HUES48 (cell line): ENCODE results near the gene SLC16A4.

Source experiments
- H3K27ac ChIP-seq: one replicate; pipeline ENCODE4 v1.7.0; 2013; ENCODE audit warnings: low read depth, low read length, inconsistent platforms
- H3K27me3 ChIP-seq: 2 replicates; pipeline ENCODE4 v1.6.1; 2013; ENCODE audit warnings: mild to moderate bottlenecking, low read length; ENCODE audit not compliant: control insufficient read depth, insufficient read depth
- H3K36me3 ChIP-seq: 2 replicates; pipeline ENCODE4 v1.6.1; 2013; ENCODE audit warnings: low read length; ENCODE audit not compliant: control insufficient read depth, insufficient read depth
- H3K4me1 ChIP-seq: 2 replicates; pipeline ENCODE4 v1.6.1; 2013; ENCODE audit warnings: mild to moderate bottlenecking, low read length; ENCODE audit not compliant: control insufficient read depth, insufficient read depth
- H3K4me3 ChIP-seq: 2 replicates; pipeline ENCODE4 v1.5.1; 2013; ENCODE audit warnings: mild to moderate bottlenecking, low read depth, low read length
- H3K9ac ChIP-seq: 2 replicates; pipeline ENCODE4 v1.6.1; 2013; ENCODE audit warnings: mild to moderate bottlenecking, low read depth, low read length, moderate library complexity
- H3K9me3 ChIP-seq: 2 replicates; pipeline ENCODE4 v1.6.1; 2013; ENCODE audit warnings: low read length; ENCODE audit not compliant: control insufficient read depth, insufficient read depth

The SLC16A4 gene

DNA sequence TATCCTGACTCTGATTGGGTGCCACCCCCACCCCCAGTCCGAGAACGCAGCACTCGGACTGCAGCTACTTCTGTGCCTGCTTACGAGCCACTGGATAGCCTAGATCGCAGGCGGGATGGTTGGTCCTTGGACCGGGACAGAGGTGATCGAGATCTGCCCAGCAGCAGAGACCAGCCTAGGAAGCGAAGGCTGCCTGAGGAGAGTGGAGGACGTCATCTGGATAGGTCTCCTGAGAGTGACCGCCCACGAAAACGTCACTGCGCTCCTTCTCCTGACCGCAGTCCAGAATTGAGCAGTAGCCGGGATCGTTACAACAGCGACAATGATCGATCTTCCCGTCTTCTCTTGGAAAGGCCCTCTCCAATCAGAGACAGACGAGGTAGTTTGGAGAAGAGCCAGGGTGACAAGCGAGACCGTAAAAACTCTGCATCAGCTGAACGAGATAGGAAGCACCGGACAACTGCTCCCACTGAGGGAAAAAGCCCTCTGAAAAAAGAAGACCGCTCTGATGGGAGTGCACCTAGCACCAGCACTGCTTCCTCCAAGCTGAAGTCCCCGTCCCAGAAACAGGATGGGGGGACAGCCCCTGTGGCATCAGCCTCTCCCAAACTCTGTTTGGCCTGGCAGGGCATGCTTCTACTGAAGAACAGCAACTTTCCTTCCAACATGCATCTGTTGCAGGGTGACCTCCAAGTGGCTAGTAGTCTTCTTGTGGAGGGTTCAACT lies 49.5 kb downstream of the SLC16A4 start:
- Histone ChIP-seq H3K27me3 (no peaks in the 10 kb centered on the region), H3K36me3 (peaks cover 49% of the 10 kb centered on the region), H3K27ac (no peak overlapping the region), H3K4me3 (peak overlapping the region; percentile 93), H3K9me3 (no peaks in the 10 kb centered on the region), H3K9ac (no peak overlapping the region), H3K4me1 (peaks cover 49% of the 10 kb centered on the region)

DNA sequence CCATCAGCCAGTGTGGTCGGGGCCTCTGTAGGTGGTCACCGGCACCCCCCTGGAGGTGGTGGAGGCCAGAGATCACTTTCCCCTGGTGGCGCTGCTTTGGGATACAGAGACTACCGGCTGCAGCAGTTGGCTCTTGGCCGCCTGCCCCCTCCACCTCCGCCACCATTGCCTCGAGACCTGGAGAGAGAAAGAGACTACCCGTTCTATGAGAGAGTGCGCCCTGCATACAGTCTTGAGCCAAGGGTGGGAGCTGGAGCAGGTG lies 50.7 kb downstream of the SLC16A4 start:
- Histone ChIP-seq H3K36me3 (peaks cover 47% of the 10 kb centered on the region), H3K27me3 (no peaks in the 10 kb centered on the region), H3K4me3 (peak overlapping the region; percentile 93), H3K9ac (peak overlapping the region; percentile 96), H3K9me3 (no peaks in the 10 kb centered on the region), H3K4me1 (peaks cover 38% of the 10 kb centered on the region), H3K27ac (peak overlapping the region; percentile 100)

DNA sequence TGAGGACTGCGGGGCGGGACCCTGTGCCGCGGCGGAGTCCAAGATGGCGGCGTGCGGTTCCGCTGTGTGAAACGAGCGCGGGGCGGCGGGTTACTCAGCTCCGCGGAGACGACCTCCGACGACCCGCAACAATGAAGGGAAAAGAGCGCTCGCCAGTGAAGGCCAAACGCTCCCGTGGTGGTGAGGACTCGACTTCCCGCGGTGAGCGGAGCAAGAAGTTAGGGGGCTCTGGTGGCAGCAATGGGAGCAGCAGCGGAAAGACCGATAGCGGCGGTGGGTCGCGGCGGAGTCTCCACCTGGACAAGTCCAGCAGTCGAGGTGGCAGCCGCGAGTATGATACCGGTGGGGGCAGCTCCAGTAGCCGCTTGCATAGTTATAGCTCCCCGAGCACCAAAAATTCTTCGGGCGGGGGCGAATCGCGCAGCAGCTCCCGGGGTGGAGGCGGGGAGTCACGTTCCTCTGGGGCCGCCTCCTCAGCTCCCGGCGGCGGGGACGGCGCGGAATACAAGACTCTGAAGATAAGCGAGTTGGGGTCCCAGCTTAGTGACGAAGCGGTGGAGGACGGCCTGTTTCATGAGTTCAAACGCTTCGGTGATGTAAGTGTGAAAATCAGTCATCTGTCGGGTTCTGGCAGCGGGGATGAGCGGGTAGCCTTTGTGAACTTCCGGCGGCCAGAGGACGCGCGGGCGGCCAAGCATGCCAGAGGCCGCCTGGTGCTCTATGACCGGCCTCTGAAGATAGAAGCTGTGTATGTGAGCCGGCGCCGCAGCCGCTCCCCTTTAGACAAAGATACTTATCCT lies 51.2 kb downstream of the SLC16A4 start:
- no peaks in the 10 kb centered on the region for H3K27me3 ChIP-seq
- H3K4me3 ChIP-seq = peak overlapping the region; percentile 93
- peak overlapping the region; percentile 100 for H3K27ac ChIP-seq
- peaks cover 42% of the 10 kb centered on the region for H3K36me3 ChIP-seq
- no peaks in the 10 kb centered on the region for H3K9me3 ChIP-seq
- peak overlapping the region; percentile 96 for H3K9ac ChIP-seq
- H3K4me1 ChIP-seq = peaks cover 38% of the 10 kb centered on the region

DNA sequence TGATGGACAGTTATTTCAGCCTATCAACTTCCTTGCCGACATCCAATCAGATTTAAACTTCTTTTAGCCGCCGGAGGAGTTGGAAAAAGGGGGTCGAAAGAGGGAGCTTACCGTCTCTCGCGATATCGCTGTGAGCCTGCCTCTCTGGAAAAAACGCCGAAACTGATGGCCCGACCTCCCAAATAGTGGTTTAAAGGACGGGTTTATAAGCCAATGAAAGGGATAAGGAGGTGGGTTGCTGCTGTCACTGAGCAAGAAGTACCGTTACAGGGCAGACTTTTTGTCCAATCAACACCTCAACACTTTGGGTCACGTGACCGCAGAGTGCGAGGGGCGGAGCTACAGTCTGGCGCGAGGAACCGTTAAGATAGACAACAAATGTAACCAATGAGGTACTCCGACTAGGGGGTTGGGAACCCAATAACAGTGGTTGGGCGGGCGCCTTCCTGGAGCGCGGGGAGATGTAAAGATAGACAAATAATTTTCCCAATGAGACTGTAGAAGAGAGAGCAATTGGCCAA lies 51.9 kb downstream of the SLC16A4 start, which contains the start of gene RBM15:
TSS of gene RBM15 (plus strand) at position 492 of the 521 bp plus-strand sequence. CDS start at position 521, 29 bp downstream.
- Histone ChIP-seq H3K9ac (peak within 1 kb of the TSS; percentile 96), H3K4me3 (peak within 1 kb of the TSS; percentile 93), H3K36me3 (peaks cover 35% of the 10 kb centered on the region), H3K4me1 (peaks cover 31% of the 10 kb centered on the region), H3K9me3 (no peaks in the 10 kb centered on the region), H3K27me3 (no peaks in the 10 kb centered on the region), H3K27ac (peak within 1 kb of the TSS; percentile 100)

DNA sequence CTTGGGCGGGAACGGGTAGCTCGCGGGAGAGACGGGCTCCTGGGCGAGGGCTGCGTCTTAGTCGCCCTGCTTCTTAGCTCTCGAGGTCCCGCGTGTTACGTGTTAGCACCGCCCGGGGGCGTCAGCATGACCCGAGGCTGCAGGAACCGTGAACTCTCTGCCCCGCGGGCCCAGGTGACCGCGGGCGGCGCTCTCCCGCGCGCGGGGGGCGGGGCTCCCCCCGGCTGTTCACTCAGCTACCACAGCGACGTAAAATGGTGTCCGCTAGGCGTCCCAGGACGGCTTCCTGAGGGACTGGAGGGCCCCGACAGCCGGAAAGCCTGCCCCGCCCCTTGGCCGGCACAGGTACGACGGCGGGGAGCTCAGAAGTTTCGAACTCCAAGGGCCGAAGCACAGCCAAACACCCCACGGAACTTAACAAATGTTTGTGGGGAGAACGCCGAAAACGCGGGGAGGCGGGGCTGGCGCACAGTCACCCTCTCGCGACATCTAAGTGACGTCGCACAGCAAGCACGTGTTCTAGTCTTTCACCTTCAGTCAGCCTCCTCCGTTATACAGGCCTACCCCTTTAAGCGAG lies 52.4 kb downstream of the SLC16A4 start:
- H3K4me3 ChIP-seq = peak overlapping the region; percentile 93
- no peaks in the 10 kb centered on the region for H3K27me3 ChIP-seq
- H3K9me3 ChIP-seq = no peaks in the 10 kb centered on the region
- peak overlapping the region; percentile 100 for H3K27ac ChIP-seq
- H3K9ac ChIP-seq = peak overlapping the region; percentile 96
- H3K36me3 ChIP-seq = peaks cover 30% of the 10 kb centered on the region
- H3K4me1 ChIP-seq = peaks cover 26% of the 10 kb centered on the region

DNA sequence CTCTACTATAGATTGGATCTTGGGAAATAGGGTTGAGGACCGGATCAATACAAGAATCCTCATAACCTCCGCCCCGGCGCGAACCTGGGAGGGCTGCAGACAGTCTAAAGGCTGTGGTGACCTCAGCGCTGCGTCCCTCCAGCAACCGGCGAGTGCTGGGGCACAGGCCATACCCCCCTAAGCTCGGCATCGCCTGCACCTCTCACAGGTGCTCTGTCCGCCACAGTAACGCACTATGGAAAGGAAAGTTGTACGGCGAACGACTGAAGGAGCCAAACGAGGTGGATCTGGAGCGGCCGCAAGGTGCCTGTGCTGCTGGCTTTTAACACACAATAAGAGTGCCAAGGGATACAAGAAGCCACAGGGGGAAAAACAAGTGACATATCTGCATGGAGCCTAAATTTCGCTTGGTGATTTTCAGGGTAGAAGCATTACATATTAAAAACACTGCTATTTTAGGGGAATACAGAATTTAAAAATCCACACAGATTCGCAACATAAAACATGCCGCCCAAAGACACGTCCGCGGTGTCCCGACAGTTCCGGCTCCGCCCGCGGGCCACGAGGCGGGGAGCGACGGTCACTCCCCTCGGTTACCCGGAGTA lies 53.0 kb downstream of the SLC16A4 start:
- Histone ChIP-seq H3K4me1 (peaks cover 24% of the 10 kb centered on the region), H3K36me3 (peaks cover 24% of the 10 kb centered on the region), H3K9ac (peak overlapping the region; percentile 96), H3K4me3 (peak overlapping the region; percentile 93), H3K27ac (peak overlapping the region; percentile 100), H3K9me3 (no peaks in the 10 kb centered on the region), H3K27me3 (no peaks in the 10 kb centered on the region)

DNA sequence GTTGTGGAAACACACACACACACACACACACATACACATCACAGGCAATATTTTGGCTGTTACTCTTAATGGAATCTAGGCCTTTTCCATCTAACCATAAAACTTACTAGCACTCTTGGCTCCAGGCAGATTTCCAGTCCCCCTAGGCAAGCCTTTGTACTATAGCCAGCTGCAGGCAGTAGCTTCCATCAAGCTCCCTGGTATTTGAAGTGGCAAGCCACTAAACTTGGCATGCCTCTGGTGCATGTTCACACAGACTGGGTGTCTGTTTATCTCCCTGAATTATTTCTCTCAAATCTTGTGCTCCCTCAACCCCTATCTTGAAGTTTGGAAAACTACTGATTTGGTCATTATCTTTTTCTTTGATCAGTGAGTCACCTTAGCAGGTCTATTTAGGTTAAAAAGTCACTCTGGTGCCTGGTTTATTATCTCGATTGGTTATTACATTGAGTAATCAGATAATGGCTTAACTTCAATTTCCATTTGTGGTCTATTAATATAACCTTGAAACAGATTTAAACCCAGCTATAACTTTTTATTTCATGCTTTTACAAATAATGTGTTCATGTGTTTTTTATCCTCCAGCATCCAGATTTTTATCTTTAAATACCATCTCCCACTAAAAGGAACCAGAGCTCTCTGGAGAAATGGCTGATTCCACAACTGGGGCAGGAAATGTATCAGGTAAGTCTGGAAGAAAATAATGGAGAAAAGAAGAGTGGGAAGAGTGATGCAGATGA lies 54.4 kb downstream of the SLC16A4 start:
- H3K4me3 ChIP-seq = no peak overlapping the region
- H3K4me1 ChIP-seq = peaks cover 12% of the 10 kb centered on the region
- no peaks in the 10 kb centered on the region for H3K27me3 ChIP-seq
- H3K9ac ChIP-seq = no peak overlapping the region
- H3K27ac ChIP-seq = no peak overlapping the region
- peaks cover 10% of the 10 kb centered on the region for H3K36me3 ChIP-seq
- H3K9me3 ChIP-seq = no peaks in the 10 kb centered on the region

DNA sequence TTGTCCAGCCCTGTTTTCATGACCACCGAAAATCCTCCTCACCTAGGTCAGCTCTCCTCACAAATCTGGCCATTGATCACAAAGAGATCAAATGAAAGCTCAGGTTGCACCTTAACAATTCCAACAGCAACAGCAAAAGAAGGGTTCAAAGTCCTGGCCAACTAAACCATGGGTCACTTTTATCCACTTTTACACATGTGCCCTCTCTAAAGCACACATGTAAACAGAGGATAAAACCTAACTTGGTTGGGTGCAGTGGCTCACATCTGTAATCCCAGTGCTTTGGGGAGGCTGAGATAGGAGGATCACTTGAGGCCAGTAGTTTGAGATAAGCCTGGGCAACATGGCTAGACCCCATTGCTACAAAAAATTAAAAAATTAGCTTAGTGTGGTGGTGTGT lies 55.6 kb downstream of the SLC16A4 start:
- Histone ChIP-seq H3K27me3 (no peaks in the 10 kb centered on the region), H3K27ac (no peak overlapping the region), H3K4me3 (no peak overlapping the region), H3K9ac (no peak overlapping the region), H3K36me3 (no peaks in the 10 kb centered on the region), H3K4me1 (0 out of 2 replicates have a peak, but pooled peaks cover under 1% of the 10 kb centered on the region), H3K9me3 (no peaks in the 10 kb centered on the region)

DNA sequence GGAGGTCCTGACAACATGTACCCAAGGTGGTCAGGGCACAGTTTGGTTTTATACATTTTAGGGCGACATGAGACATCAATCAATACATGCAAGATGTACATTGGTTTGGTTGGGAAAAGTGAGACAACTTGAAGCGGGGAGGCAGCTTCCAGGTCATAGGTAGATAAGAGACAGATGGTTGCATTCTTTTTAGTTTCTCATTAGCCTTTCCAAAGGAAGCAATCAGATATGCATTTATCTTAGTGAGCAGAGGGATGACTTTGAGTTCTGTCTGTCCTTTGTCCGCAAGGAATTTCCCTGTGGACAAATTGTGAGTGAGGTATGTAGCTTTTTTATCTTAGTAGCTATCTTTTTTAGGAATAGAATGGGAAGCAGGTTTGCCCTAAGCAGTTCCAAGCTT lies 62.1 kb downstream of the SLC16A4 start:
- no peaks in the 10 kb centered on the region for H3K27me3 ChIP-seq
- no peaks in the 10 kb centered on the region for H3K36me3 ChIP-seq
- no peaks in the 10 kb centered on the region for H3K9me3 ChIP-seq
- no peak overlapping the region for H3K4me3 ChIP-seq
- H3K4me1 ChIP-seq = no peaks in the 10 kb centered on the region
- no peak overlapping the region for H3K9ac ChIP-seq
- H3K27ac ChIP-seq = no peak overlapping the region

DNA sequence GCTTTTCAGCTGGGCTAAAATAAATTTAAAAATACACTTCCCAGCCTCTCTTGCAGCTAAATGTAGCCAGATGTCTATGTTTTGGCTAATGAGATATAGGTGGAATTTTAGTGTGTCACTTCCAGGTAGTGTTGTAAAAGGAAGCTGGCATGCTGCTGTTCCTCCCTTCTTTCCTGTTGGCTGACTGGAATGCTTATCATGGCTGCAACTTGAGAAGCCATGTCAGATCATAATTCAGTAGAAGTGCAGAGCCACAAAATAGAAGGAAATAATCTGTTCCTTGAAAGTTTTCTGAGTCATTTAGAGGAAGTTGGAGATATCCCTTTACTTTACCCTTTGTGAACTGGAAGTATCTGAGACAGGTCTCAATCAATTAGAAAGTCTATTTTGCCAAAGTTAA lies 62.6 kb downstream of the SLC16A4 start:
- H3K4me3 ChIP-seq = no peak overlapping the region
- H3K9ac ChIP-seq = no peak overlapping the region
- no peak overlapping the region for H3K27ac ChIP-seq
- H3K4me1 ChIP-seq = no peaks in the 10 kb centered on the region
- H3K9me3 ChIP-seq = no peaks in the 10 kb centered on the region
- no peaks in the 10 kb centered on the region for H3K36me3 ChIP-seq
- H3K27me3 ChIP-seq = no peaks in the 10 kb centered on the region
